Tibial artery (tissue), 4 donors: Measurements from ENCODE around the gene COL6A3.

ENCODE experiments used
- DNase-seq, 2 donors: peaks; one replicate each; pipeline ENCODE4 v3.0.0-alpha.2; 2019
- H3K27ac ChIP-seq, 2 donors: fragments of 200-600 bp; sonication (generic) in 1 of 2; 1 replicate in 1 of 2; 2 replicates in 1 of 2; pipeline ENCODE4 v1.5.1; 2018 to 2019; ENCODE audit warnings: mild to moderate bottlenecking in 1 of 2
- H3K27me3 ChIP-seq, 2 donors: fragments of 200-600 bp; sonication (generic) in 1 of 2; one replicate each; pipeline versions ENCODE4 v1.5.1 to v1.6.0; 2016 to 2019
- H3K36me3 ChIP-seq, 3 donors: fragments of 200-600 bp; sonication (generic) in 2 of 3; one replicate each; pipeline ENCODE4 v1.5.1; 2016 to 2019; ENCODE audit warnings: mild to moderate bottlenecking in 2 of 3
- H3K4me1 ChIP-seq, 4 donors: fragments of 200-600 bp; sonication (generic) in 2 of 4; 1 replicate in 3 of 4; 2 replicates in 1 of 4; pipeline ENCODE4 v1.5.1; 2016 to 2019
- H3K4me3 ChIP-seq, 2 donors: fragments of 200-600 bp; sonication (generic) in 1 of 2; 1 replicate in 1 of 2; 2 replicates in 1 of 2; pipeline ENCODE4 v1.5.1; 2018 to 2019; ENCODE audit warnings: mild to moderate bottlenecking in 2 of 2
- H3K9me3 ChIP-seq, 3 donors: fragments of 200-600 bp; sonication (generic) in 1 of 3; one replicate each; pipeline ENCODE4 v1.5.1; 2016 to 2019
- CTCF ChIP-seq, 2 experiments: fragments of 200-600 bp in 1 of 2; fragments of 450-650 bp in 1 of 2; IDR thresholded peaks; one replicate each; pipeline ENCODE4 v1.5.1; 2017 to 2019; ENCODE audit warnings: antibody characterized with exemption in 2 of 2, mild to moderate bottlenecking in 1 of 2, moderate library complexity in 1 of 2
- intact Hi-C: fragments of 100-400 bp; cut with DNase I; formaldehyde crosslinking; loops from one replicate; pipeline ENCODE4 v1.15.0; 2023; ENCODE audit warnings: low total_unique reads

COL6A3 gene

DNA sequence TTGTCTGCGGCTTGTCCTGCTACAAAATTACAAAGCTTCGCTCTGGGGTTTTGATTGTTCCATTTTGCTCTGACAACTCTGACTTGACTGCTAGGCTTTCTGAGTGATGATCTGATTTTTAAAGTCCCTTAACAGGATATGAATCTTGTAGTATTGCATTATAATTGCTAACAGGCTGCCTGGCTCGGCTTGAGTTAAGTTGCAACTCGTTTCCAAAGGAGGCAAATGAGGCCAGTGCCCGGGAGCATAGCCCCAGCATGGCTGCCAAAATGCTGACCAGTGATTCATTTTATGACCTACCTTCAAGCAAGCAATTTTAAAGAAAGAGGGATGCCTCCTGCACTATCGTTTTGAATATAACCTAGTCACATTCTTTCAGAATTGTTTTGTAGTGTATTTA is 135.4 kb downstream of the COL6A3 start:
- H3K9me3 ChIP-seq = no peaks in the 10 kb centered on the region
- DNase-seq = peak; percentile 89 to 91
- peak overlapping the region in 1 of 2 donors; percentile 13 for H3K4me3 ChIP-seq
- H3K4me1 ChIP-seq = peaks cover 7 to 34% (median 15%) of the 10 kb centered on the region in 4 donors
- peak overlapping the region; percentile 48 to 59 for H3K27ac ChIP-seq
- H3K27me3 ChIP-seq = no peaks in the 10 kb centered on the region
- H3K36me3 ChIP-seq = no peaks in the 10 kb centered on the region
- TF ChIP-seq CTCF (IDR thresholded peaks at IDR 0.05) = no peak
- intact Hi-C loops = no loop called here

DNA sequence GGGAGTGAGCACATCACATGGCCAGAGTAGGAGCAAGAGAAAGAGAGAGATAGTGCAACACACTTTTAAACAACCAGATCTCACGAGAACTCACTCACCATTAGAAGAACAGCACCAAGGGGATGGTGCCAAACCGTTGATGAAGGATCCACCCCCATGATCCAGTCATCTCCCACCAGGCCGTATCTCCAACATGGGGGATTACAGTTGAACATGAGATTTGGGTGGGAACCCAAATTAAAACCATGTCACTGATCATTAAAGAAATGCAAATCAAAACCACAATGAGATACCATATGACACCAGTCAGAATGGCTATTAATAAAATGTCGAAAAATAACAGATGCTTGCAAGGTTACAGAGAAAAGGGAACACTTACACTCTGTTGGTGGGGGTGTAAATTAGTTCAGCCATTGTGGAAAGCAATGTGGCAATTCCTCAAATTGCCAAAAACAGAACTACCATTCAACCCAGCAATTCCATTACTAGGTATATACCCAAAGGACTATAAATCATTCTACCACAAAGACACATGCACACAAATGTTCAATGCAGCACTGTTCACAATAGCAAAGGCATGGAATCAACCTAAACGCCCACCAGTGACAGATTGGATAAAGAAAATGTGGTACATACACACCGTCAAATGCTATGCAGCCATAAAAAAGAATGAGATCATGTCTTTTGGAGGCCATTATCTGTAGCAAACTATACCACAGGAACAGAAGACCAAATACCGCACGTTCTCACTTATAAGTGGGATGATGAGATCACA is 137.1 kb downstream of the COL6A3 start:
- TF ChIP-seq CTCF (IDR thresholded peaks at IDR 0.05) = no peak

More for the DNA sequence above, 137.1 kb downstream of the COL6A3 start:
- no peak for DNase-seq
- no peak overlapping the region for H3K27ac ChIP-seq
- no peaks in the 10 kb centered on the region for H3K9me3 ChIP-seq
- no peaks in the 10 kb centered on the region for H3K27me3 ChIP-seq
- H3K36me3 ChIP-seq = no peaks in the 10 kb centered on the region
- H3K4me3 ChIP-seq = no peak overlapping the region
- H3K4me1 ChIP-seq = peaks cover 7 to 34% (median 15%) of the 10 kb centered on the region in 4 donors
- intact Hi-C loops = no loop called here
